Progenitor cell of endocrine pancreas (in vitro differentiated cells): ENCODE measurements around the gene MLST8. TPM values are rescaled to one million over a fixed set of nuclear protein-coding genes. Genes with fewer than 3 reads are reported as not detected.
A peak's percentile ranks its signal among the peaks of the same experiment; 100 is the strongest.

Source experiments
- DNase-seq: peaks from one replicate; pipeline ENCODE4 v3.0.0; 2021; ENCODE audit warnings: low spot score; ENCODE audit not compliant: unreplicated experiment
- H3K27ac Mint-ChIP-seq: 2 replicates; pipeline ENCODE4 v1.8.0; 2021; ENCODE audit warnings: mild to moderate bottlenecking, moderate library complexity, mixed read lengths
- H3K27me3 Mint-ChIP-seq: 2 replicates; pipeline ENCODE4 v1.8.0; 2021; ENCODE audit warnings: mixed read lengths
- H3K36me3 Mint-ChIP-seq: 2 replicates; pipeline ENCODE4 v1.8.0; 2022; ENCODE audit warnings: mixed read lengths; ENCODE audit not compliant: insufficient read depth
- H3K4me1 Mint-ChIP-seq: 2 replicates; pipeline ENCODE4 v1.8.0; 2021; ENCODE audit warnings: low read depth, mixed read lengths
- H3K4me3 Mint-ChIP-seq: 2 replicates; pipeline ENCODE4 v1.8.0; 2021; ENCODE audit warnings: low read depth, mild to moderate bottlenecking, moderate library complexity, mixed read lengths
- H3K9me3 Mint-ChIP-seq: 2 replicates; pipeline ENCODE4 v1.8.0; 2021; ENCODE audit warnings: low read depth, mixed read lengths
- total RNA-seq: library from RNA; stranded (reverse); gene quantifications from 2 replicates; pipeline ENCODE4 v1.2.1, GENCODE V29; 2021
- TF ChIP-seq, protein P1 (sequence below): fragments of 200-600 bp; sonication (generic); IDR thresholded peaks from one replicate; pipeline ENCODE4 v1.5.0; 2021; ENCODE audit warnings: antibody characterized with exemption, mild to moderate bottlenecking; ENCODE audit not compliant: unreplicated experiment

Gene MLST8
- total RNA-seq, 1 donor from 2014 or later: 51.5 TPM

GRCh38 chr16:2213817-2214718 is 8.8 kb downstream of the MLST8 start:
- Mint-ChIP-seq H3K4me3 (peak overlapping the region; percentile 72), H3K27me3 (no peaks in the 10 kb centered on the region), H3K9me3 (no peaks in the 10 kb centered on the region), H3K27ac (peak overlapping the region; percentile 49), H3K4me1 (peaks cover 13% of the 10 kb centered on the region), H3K36me3 (no peaks in the 10 kb centered on the region)
- no peak for DNase-seq
- TF ChIP-seq, protein P1, sequence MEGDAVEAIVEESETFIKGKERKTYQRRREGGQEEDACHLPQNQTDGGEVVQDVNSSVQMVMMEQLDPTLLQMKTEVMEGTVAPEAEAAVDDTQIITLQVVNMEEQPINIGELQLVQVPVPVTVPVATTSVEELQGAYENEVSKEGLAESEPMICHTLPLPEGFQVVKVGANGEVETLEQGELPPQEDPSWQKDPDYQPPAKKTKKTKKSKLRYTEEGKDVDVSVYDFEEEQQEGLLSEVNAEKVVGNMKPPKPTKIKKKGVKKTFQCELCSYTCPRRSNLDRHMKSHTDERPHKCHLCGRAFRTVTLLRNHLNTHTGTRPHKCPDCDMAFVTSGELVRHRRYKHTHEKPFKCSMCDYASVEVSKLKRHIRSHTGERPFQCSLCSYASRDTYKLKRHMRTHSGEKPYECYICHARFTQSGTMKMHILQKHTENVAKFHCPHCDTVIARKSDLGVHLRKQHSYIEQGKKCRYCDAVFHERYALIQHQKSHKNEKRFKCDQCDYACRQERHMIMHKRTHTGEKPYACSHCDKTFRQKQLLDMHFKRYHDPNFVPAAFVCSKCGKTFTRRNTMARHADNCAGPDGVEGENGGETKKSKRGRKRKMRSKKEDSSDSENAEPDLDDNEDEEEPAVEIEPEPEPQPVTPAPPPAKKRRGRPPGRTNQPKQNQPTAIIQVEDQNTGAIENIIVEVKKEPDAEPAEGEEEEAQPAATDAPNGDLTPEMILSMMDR: peak; percentile 11

DNA sequence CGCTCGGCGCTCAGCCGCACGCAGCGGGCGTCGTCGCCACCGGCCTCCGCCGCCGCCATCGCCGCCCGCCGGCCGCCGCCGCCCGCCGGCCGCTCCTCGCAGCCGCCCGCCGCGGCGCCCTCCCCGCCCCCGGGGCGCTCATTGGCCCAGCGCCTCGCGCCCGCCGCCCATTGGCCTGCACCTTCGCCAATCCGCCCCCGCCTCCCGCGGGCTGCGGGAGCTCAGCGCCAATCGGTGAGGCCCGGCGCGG is 9.4 kb downstream of the MLST8 start, which contains the start of gene PGP:
Gene PGP, minus strand, starts transcription at position 122 of the 250 bp plus-strand sequence. Its CDS starts 63 bp downstream, at position 59.
- DNase-seq: no peak
- TF ChIP-seq, protein P1: no peak
- no peaks in the 10 kb centered on the region for H3K36me3 Mint-ChIP-seq
- H3K27ac Mint-ChIP-seq: peak within 1 kb of the TSS; percentile 98
- H3K9me3 Mint-ChIP-seq: no peaks in the 10 kb centered on the region
- peak within 1 kb of the TSS; percentile 86 for H3K4me3 Mint-ChIP-seq
- peaks cover 13% of the 10 kb centered on the region for H3K4me1 Mint-ChIP-seq
- no peaks in the 10 kb centered on the region for H3K27me3 Mint-ChIP-seq

GRCh38 chr16:2216330-2216729 is 11.1 kb downstream of the MLST8 start:
- TF ChIP-seq, protein P1: no peak
- H3K4me3 Mint-ChIP-seq: peak overlapping the region; percentile 86
- H3K36me3 Mint-ChIP-seq: no peaks in the 10 kb centered on the region
- H3K27me3 Mint-ChIP-seq: no peaks in the 10 kb centered on the region
- no peaks in the 10 kb centered on the region for H3K9me3 Mint-ChIP-seq
- no peak overlapping the region for H3K27ac Mint-ChIP-seq
- H3K4me1 Mint-ChIP-seq: peaks cover 17% of the 10 kb centered on the region
- DNase-seq: no peak

DNA sequence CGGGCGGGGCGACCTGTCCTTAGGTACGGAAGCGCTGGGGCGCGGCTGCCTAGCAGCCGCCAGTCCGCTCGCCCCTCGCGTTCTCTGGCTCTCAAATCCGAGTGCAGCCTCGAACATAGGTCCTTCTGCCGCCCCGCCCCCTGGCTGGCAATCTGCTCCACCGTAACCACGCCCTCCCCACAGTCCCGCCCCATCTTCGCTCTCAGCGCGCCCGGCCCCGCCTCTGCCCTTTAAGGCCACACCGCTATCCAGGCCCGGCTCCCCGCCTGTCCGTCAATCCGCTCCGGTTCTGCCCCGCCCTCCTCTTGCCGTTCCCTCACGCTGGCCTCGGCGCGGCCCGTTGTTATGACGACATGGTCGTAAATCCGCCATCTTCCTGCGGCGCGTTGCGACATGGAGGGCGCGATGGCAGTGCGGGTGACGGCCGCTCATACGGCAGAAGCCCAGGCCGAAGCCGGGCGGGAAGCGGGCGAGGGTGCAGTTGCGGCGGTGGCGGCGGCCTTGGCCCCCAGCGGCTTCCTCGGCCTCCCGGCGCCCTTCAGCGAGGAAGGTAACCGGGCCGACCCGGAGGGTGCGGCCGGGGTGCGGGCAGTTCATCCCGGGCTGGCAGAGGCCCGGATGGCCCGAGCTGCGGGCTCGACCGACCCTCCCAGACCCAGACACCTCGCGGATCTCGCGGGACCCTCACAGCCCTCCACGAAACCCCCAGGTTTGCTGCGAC is 18.1 kb downstream of the MLST8 start, which contains the start of gene E4F1:
Gene E4F1, plus strand, starts transcription at position 371 of the 721 bp plus-strand sequence. Its CDS starts 23 bp downstream, at position 394.
- no peaks in the 10 kb centered on the region for H3K9me3 Mint-ChIP-seq

More for the DNA sequence above, 18.1 kb downstream of the MLST8 start, which contains the start of gene E4F1:
- TF ChIP-seq, protein P1: no peak
- Mint-ChIP-seq H3K4me1 (peaks cover 11% of the 10 kb centered on the region), H3K27ac (peak within 1 kb of the TSS; percentile 88), H3K27me3 (no peaks in the 10 kb centered on the region), H3K36me3 (no peaks in the 10 kb centered on the region), H3K4me3 (peak within 1 kb of the TSS; percentile 81)
- DNase-seq: peak; percentile 98
